ENCODE results near the gene VPS13D.

- TF ChIP-seq, protein P1, sequence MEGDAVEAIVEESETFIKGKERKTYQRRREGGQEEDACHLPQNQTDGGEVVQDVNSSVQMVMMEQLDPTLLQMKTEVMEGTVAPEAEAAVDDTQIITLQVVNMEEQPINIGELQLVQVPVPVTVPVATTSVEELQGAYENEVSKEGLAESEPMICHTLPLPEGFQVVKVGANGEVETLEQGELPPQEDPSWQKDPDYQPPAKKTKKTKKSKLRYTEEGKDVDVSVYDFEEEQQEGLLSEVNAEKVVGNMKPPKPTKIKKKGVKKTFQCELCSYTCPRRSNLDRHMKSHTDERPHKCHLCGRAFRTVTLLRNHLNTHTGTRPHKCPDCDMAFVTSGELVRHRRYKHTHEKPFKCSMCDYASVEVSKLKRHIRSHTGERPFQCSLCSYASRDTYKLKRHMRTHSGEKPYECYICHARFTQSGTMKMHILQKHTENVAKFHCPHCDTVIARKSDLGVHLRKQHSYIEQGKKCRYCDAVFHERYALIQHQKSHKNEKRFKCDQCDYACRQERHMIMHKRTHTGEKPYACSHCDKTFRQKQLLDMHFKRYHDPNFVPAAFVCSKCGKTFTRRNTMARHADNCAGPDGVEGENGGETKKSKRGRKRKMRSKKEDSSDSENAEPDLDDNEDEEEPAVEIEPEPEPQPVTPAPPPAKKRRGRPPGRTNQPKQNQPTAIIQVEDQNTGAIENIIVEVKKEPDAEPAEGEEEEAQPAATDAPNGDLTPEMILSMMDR (IDR thresholded peaks at IDR 0.05), result no peak
- no peak for TF ChIP-seq POLR2A (IDR thresholded peaks at IDR 0.05)
Observed at GRCh38 chr1:12372180-12372579, 142.3 kb downstream of the VPS13D start.

Measured in testis (tissue), 2 donors.